Astrocyte (in vitro differentiated cells and primary cell): ENCODE results near the gene SLCO3A1. TPM values are rescaled to one million over a fixed set of nuclear protein-coding genes. Genes with fewer than 3 reads are reported as not detected.

Source experiments
- DNase-seq: peaks from one replicate; pipeline ENCODE4 v3.0.0-alpha.2; 2010; ENCODE audit warnings: low read depth
- FAIRE-seq: peaks from 2 replicates; lab custom pipeline; 2011; peaks lifted over from hg19 to GRCh38; lab: Jason Lieb, UNC
- H2AFZ ChIP-seq: 2 replicates; pipeline ENCODE4 v1.6.0; 2012; ENCODE audit warnings: low read depth, low read length, inconsistent platforms
- H3K27ac ChIP-seq: 2 replicates; pipeline ENCODE4 v1.5.1; 2011; ENCODE audit warnings: low read depth, low read length, inconsistent platforms
- H3K27me3 ChIP-seq: 2 replicates; pipeline ENCODE4 v1.6.0; 2011; ENCODE audit warnings: low read length, inconsistent platforms; ENCODE audit not compliant: insufficient read depth
- H3K36me3 ChIP-seq: 2 replicates; pipeline ENCODE4 v1.5.1; 2011; ENCODE audit warnings: low read length, inconsistent platforms; ENCODE audit not compliant: insufficient read depth
- H3K4me1 ChIP-seq: 2 replicates; pipeline ENCODE4 v1.5.1; 2011; ENCODE audit warnings: low read length, inconsistent platforms; ENCODE audit not compliant: insufficient read depth
- H3K4me2 ChIP-seq: 2 replicates; pipeline ENCODE4 v1.6.0; 2012; ENCODE audit warnings: low read length, inconsistent platforms
- H3K4me3 ChIP-seq: 2 replicates; pipeline ENCODE4 v1.5.1; 2011; ENCODE audit warnings: low read depth, mild to moderate bottlenecking, low read length, inconsistent platforms; ENCODE audit not compliant: insufficient read depth
- H3K79me2 ChIP-seq: 2 replicates; pipeline ENCODE4 v1.6.0; 2012; ENCODE audit warnings: mild to moderate bottlenecking, low read length, inconsistent platforms; ENCODE audit not compliant: insufficient read depth
- H3K9ac ChIP-seq: 2 replicates; pipeline ENCODE4 v1.6.0; 2012; ENCODE audit warnings: mild to moderate bottlenecking, low read length, inconsistent platforms
- H3K9me3 ChIP-seq: 2 replicates; pipeline ENCODE4 v1.5.1; 2012; ENCODE audit warnings: low read depth, mild to moderate bottlenecking, low read length, inconsistent platforms; ENCODE audit not compliant: insufficient read depth
- H4K20me1 ChIP-seq: 2 replicates; pipeline ENCODE4 v1.6.0; 2012; ENCODE audit warnings: low read length, inconsistent platforms; ENCODE audit not compliant: insufficient read depth
- H3K27ac Mint-ChIP-seq: one replicate; pipeline ENCODE4 v1.8.0; 2021; ENCODE audit warnings: mild to moderate bottlenecking, mixed read lengths; ENCODE audit not compliant: unreplicated experiment
- H3K27me3 Mint-ChIP-seq: one replicate; pipeline ENCODE4 v1.8.0; 2021; ENCODE audit warnings: low read depth, mixed read lengths; ENCODE audit not compliant: unreplicated experiment
- H3K36me3 Mint-ChIP-seq: one replicate; pipeline ENCODE4 v1.8.0; 2021; ENCODE audit warnings: low read depth, mixed read lengths; ENCODE audit not compliant: unreplicated experiment
- H3K4me1 Mint-ChIP-seq: one replicate; pipeline ENCODE4 v1.8.0; 2021; ENCODE audit warnings: low read depth, mixed read lengths; ENCODE audit not compliant: unreplicated experiment
- H3K4me3 Mint-ChIP-seq: one replicate; pipeline ENCODE4 v1.8.0; 2021; ENCODE audit warnings: mild to moderate bottlenecking, moderate library complexity, mixed read lengths; ENCODE audit not compliant: unreplicated experiment
- H3K9me3 Mint-ChIP-seq: one replicate; pipeline ENCODE4 v1.8.0; 2021; ENCODE audit warnings: mild to moderate bottlenecking, mixed read lengths; ENCODE audit not compliant: unreplicated experiment
- CTCF ChIP-seq: IDR thresholded peaks from 2 replicates; pipeline ENCODE4 v1.5.1; 2011; ENCODE audit warnings: low read depth, mild to moderate bottlenecking, inconsistent platforms, low read length, moderate library complexity; ENCODE audit not compliant: insufficient read depth
- EZH2 ChIP-seq: IDR thresholded peaks from 2 replicates; pipeline ENCODE4 v1.6.1; 2012; ENCODE audit warnings: mild to moderate bottlenecking, low read length, inconsistent platforms; ENCODE audit not compliant: insufficient read depth
- total RNA-seq: library from RNA; stranded (reverse); gene quantifications from 2 replicates; pipeline ENCODE4 v1.2.1, GENCODE V29; 2021

The SLCO3A1 gene
- total RNA-seq, 1 donor from 2014 or later: 9.4 TPM

GRCh38 chr15:91930092-91930491 lies 76.6 kb downstream of the SLCO3A1 start:
- Histone ChIP-seq H3K4me2 (no peak overlapping the region), H3K4me3 (no peak overlapping the region), H3K79me2 (no peaks in the 10 kb centered on the region), H3K27ac (no peak overlapping the region), H3K36me3 (no peaks in the 10 kb centered on the region), H3K27me3 (no peaks in the 10 kb centered on the region), H3K9me3 (no peaks in the 10 kb centered on the region), H2AFZ (no peak overlapping the region), H3K4me1 (no peaks in the 10 kb centered on the region), H3K9ac (no peak overlapping the region), H4K20me1 (no peaks in the 10 kb centered on the region)
- no peak overlapping the region for H3K27ac Mint-ChIP-seq
- no peaks in the 10 kb centered on the region for H3K36me3 Mint-ChIP-seq
- no peaks in the 10 kb centered on the region for H3K9me3 Mint-ChIP-seq
- DNase-seq (no peak), FAIRE-seq (no peak)
- no peaks in the 10 kb centered on the region for H3K27me3 Mint-ChIP-seq
- no peak overlapping the region for H3K4me3 Mint-ChIP-seq
- no peak for TF ChIP-seq EZH2
- TF ChIP-seq CTCF: no peak
- H3K4me1 Mint-ChIP-seq: peaks cover 7% of the 10 kb centered on the region

- no peaks in the 10 kb centered on the region for H3K4me1 ChIP-seq
- H3K27me3 ChIP-seq: no peaks in the 10 kb centered on the region
- H3K4me3 ChIP-seq: no peak overlapping the region
- H4K20me1 ChIP-seq: peaks cover 5% of the 10 kb centered on the region
- DNase-seq (no peak), FAIRE-seq (no peak)
- no peaks in the 10 kb centered on the region for H3K27me3 Mint-ChIP-seq
- H3K9me3 Mint-ChIP-seq: no peaks in the 10 kb centered on the region
- no peaks in the 10 kb centered on the region for H3K9me3 ChIP-seq
- no peak overlapping the region for H2AFZ ChIP-seq
- H3K36me3 ChIP-seq: no peaks in the 10 kb centered on the region
- H3K27ac ChIP-seq: no peak overlapping the region
- no peak overlapping the region for H3K4me2 ChIP-seq
- no peak for TF ChIP-seq EZH2
- TF ChIP-seq CTCF: no peak
- H3K27ac Mint-ChIP-seq: no peak overlapping the region
- H3K4me3 Mint-ChIP-seq: no peak overlapping the region
- no peaks in the 10 kb centered on the region for H3K79me2 ChIP-seq
- H3K9ac ChIP-seq: no peak overlapping the region
- peaks cover 2% of the 10 kb centered on the region for H3K36me3 Mint-ChIP-seq
- H3K4me1 Mint-ChIP-seq: peaks cover 13% of the 10 kb centered on the region
Measured at GRCh38 chr15:91936182-91936775, 82.8 kb downstream of the SLCO3A1 start.

GRCh38 chr15:91936927-91937326 lies 83.4 kb downstream of the SLCO3A1 start:
- no peaks in the 10 kb centered on the region for H3K9me3 ChIP-seq
- H3K36me3 ChIP-seq: no peaks in the 10 kb centered on the region
- no peak overlapping the region for H3K4me3 ChIP-seq
- Mint-ChIP-seq H3K27me3 (no peaks in the 10 kb centered on the region), H3K36me3 (peaks cover 2% of the 10 kb centered on the region), H3K4me3 (no peak overlapping the region), H3K9me3 (no peaks in the 10 kb centered on the region), H3K4me1 (peaks cover 13% of the 10 kb centered on the region), H3K27ac (no peak overlapping the region)
- FAIRE-seq: no peak
- no peaks in the 10 kb centered on the region for H3K4me1 ChIP-seq
- no peak overlapping the region for H3K9ac ChIP-seq
- no peak overlapping the region for H2AFZ ChIP-seq
- H3K79me2 ChIP-seq: no peaks in the 10 kb centered on the region
- no peak for DNase-seq
- TF ChIP-seq EZH2 (no peak), CTCF (no peak)
- H3K4me2 ChIP-seq: no peak overlapping the region
- H3K27ac ChIP-seq: no peak overlapping the region
- no peaks in the 10 kb centered on the region for H3K27me3 ChIP-seq
- peaks cover 5% of the 10 kb centered on the region for H4K20me1 ChIP-seq
